HepG2 (cell line): ENCODE data around the gene DENND5A. TPM values are rescaled to one million over a fixed set of nuclear protein-coding genes. Genes with fewer than 3 reads are reported as not detected.

Experiments
- ARID3A ChIP-seq: IDR thresholded peaks from 2 replicates; pipeline ENCODE4 v1.6.1; 2012; ENCODE audit warnings: low read depth, low read length, improper control_type of control experiment
- FOSL2 ChIP-seq: sonication (generic); formaldehyde crosslinking; IDR thresholded peaks from 2 replicates; pipeline ENCODE4 v1.4.0; 2020; ENCODE audit warnings: missing genetic modification reagents
- FOXK1 ChIP-seq: sonication (generic); formaldehyde crosslinking; IDR thresholded peaks from 2 replicates; pipeline ENCODE4 v1.4.0; 2020; ENCODE audit warnings: low read depth, missing genetic modification reagents, borderline replicate concordance
- GTF2F1 ChIP-seq: fragments of 150-350 bp; IDR thresholded peaks from 2 replicates; pipeline ENCODE4 v1.6.1; 2014; ENCODE audit warnings: low read length
- HDAC2 ChIP-seq: sonication (generic); formaldehyde crosslinking; IDR thresholded peaks from 2 replicates; pipeline ENCODE4 v1.4.0; 2020; ENCODE audit warnings: missing genetic modification reagents
- HIVEP1 ChIP-seq: sonication (generic); formaldehyde crosslinking; IDR thresholded peaks from 2 replicates; pipeline ENCODE4 v1.4.0; 2020; ENCODE audit warnings: mild to moderate bottlenecking, missing genetic modification reagents
- IKZF4 ChIP-seq: sonication (generic); formaldehyde crosslinking; IDR thresholded peaks from 2 replicates; pipeline ENCODE4 v1.5.1; 2020; ENCODE audit warnings: borderline replicate concordance, mild to moderate bottlenecking, low read depth, missing genetic modification reagents; ENCODE audit errors: not compliant biosample characterization
- LBX2 ChIP-seq: sonication (generic); formaldehyde crosslinking; IDR thresholded peaks from 2 replicates; pipeline ENCODE4 v1.5.0; 2020; ENCODE audit warnings: missing genetic modification reagents, mild to moderate bottlenecking, borderline replicate concordance
- PCBP2 ChIP-seq: fragments of 200-400 bp; formaldehyde crosslinking; optimal IDR thresholded peaks from 2 replicates; pipeline ENCODE3; 2018; ENCODE audit warnings: low read length, low read depth; ENCODE audit not compliant: poor library complexity, severe bottlenecking
- PPARG ChIP-seq: conservative IDR thresholded peaks from 2 replicates; pipeline ENCODE4 v1.6.1; 2016; ENCODE audit warnings: missing biosample characterization, missing genetic modification reagents
- RCOR2 ChIP-seq: IDR thresholded peaks from 2 replicates; pipeline ENCODE4 v1.6.1; 2016; ENCODE audit warnings: missing biosample characterization, missing genetic modification reagents
- REXO4 ChIP-seq: sonication (generic); formaldehyde crosslinking; IDR thresholded peaks from 2 replicates; pipeline ENCODE4 v1.8.0; 2022; ENCODE audit warnings: missing genetic modification reagents, mild to moderate bottlenecking, borderline replicate concordance
- SIN3A ChIP-seq: IDR thresholded peaks from 2 replicates; pipeline ENCODE4 v1.6.1; 2011; ENCODE audit warnings: low read depth, mild to moderate bottlenecking, control low read depth, low read length, borderline replicate concordance
- SNRNP70 ChIP-seq: fragments of 200-400 bp; formaldehyde crosslinking; IDR thresholded peaks from 2 replicates; pipeline ENCODE4 v1.6.1; 2017; ENCODE audit warnings: mild to moderate bottlenecking, low read depth, low read length, moderate library complexity
- STAT5B ChIP-seq: sonication (generic); formaldehyde crosslinking; IDR thresholded peaks from 2 replicates; pipeline ENCODE4 v1.4.0; 2020; ENCODE audit warnings: missing genetic modification reagents
- ZBTB49 ChIP-seq: sonication (generic); formaldehyde crosslinking; IDR thresholded peaks from 2 replicates; pipeline ENCODE4 v1.4.0; 2020; ENCODE audit warnings: missing genetic modification reagents, borderline replicate concordance
- ZGPAT ChIP-seq: IDR thresholded peaks from 2 replicates; pipeline ENCODE4 v1.6.1; 2016; ENCODE audit warnings: mild to moderate bottlenecking
- ZNF207 ChIP-seq: fragments of 450-650 bp; IDR thresholded peaks from 2 replicates; pipeline ENCODE4 v1.6.1; 2016; ENCODE audit warnings: antibody characterized with exemption, borderline replicate concordance
- ZNF652 ChIP-seq: IDR thresholded peaks from 2 replicates; pipeline ENCODE4 v1.6.1; 2016; ENCODE audit warnings: low read depth, borderline replicate concordance
- ZNF740 ChIP-seq: sonication (generic); formaldehyde crosslinking; IDR thresholded peaks from 2 replicates; pipeline ENCODE4 v1.4.0; 2020; ENCODE audit warnings: missing genetic modification reagents
- ZSCAN29 ChIP-seq: sonication (generic); formaldehyde crosslinking; conservative IDR thresholded peaks from 2 replicates; pipeline ENCODE4 v1.4.0; 2020; ENCODE audit warnings: mild to moderate bottlenecking, missing genetic modification reagents
- polyA plus RNA-seq, 8 experiments: library from polyadenylated mRNA; depleted of rRNA in 3 of 8; stranded (reverse) in 7 of 8; unstranded in 1 of 8; fragments of >200 nt; fragmentation: Illumina TruSeq in 4 of 8; extraction: Trizol in 4 of 8; gene quantifications; 2 replicates each; pipeline versions ENCODE4 v1.2.1 to v1.2.3, GENCODE V29; 2011 to 2016; ENCODE audit warnings: low read depth in 4 of 8, missing spikeins in 1 of 8, mixed read lengths in 1 of 8; ENCODE audit not compliant: insufficient read depth in 1 of 8
- total RNA-seq, 5 experiments: library from RNA; depleted of rRNA; stranded (reverse); fragments of >200 nt; fragmentation: Illumina TruSeq; extraction: Trizol; gene quantifications; 2 replicates each; pipeline ENCODE4 v1.2.3, GENCODE V29; 2016; ENCODE audit warnings: low read depth in 1 of 5

The DENND5A gene
- total and polyA plus RNA-seq, 2 of the 13 experiments (the other 11 are each of a cell fraction or from before 2014, with no cell fraction given) = 63.3 to 145 TPM

- TF ChIP-seq FOXK1 (CRISPR knock-in tag) = no peak
- TF ChIP-seq SNRNP70 = no peak
- TF ChIP-seq ZNF740 = no peak
- TF ChIP-seq ZGPAT (CRISPR knock-in tag) = peak; percentile 59
- TF ChIP-seq RCOR2 (CRISPR knock-in tag) = no peak
- TF ChIP-seq ZBTB49 = no peak
- no peak for TF ChIP-seq PCBP2
- TF ChIP-seq FOSL2 (CRISPR knock-in tag) = peak; percentile 51
- no peak for TF ChIP-seq ZSCAN29 (CRISPR knock-in tag)
- no peak for TF ChIP-seq ARID3A
- TF ChIP-seq SIN3A = no peak; the same call in 1 of the 2 replicates
- TF ChIP-seq IKZF4 (CRISPR knock-in tag) = no peak
- no peak for TF ChIP-seq ZNF207
- TF ChIP-seq GTF2F1 = no peak
- TF ChIP-seq HDAC2 = peak; percentile 35; the same call in 1 of the 2 replicates
- TF ChIP-seq REXO4 (CRISPR knock-in tag) = no peak
- TF ChIP-seq ZNF652 (CRISPR knock-in tag) = no peak
- 0 out of 2 replicates have a peak, but pooled peaks have one; percentile 10 for TF ChIP-seq PPARG (CRISPR knock-in tag)
- TF ChIP-seq STAT5B (CRISPR knock-in tag) = no peak
- no peak for TF ChIP-seq HIVEP1
- no peak for TF ChIP-seq LBX2 (CRISPR knock-in tag)
Observed at GRCh38 chr11:9265211-9266131, at the start of gene DENND5A (continued).
